Hematopoietic multipotent progenitor cell treated with erythropoietin and hydrocortisone succinate and interleukin-3 and kit ligand, for 8 days (in vitro differentiated cells): ENCODE results near the gene PLSCR2.
"Not testable (repeated sequence)": the region's sequence is repeated elsewhere in the genome, so short reads cannot be mapped to it uniquely, and the experiment has no call there.

ENCODE experiments used
- DNase-seq: peaks from one replicate; pipeline ENCODE4 v3.0.0-alpha.2; 2015

Gene PLSCR2

GRCh38 chr3:146476094-146476740 is 6.9 kb upstream of the PLSCR2 start:
- no peak for DNase-seq

- not testable (repeated sequence) for DNase-seq
Observed at GRCh38 chr3:146474976-146475375, 5.6 kb upstream of the PLSCR2 start.

- no peak for DNase-seq
Observed at GRCh38 chr3:146473726-146474125, 4.4 kb upstream of the PLSCR2 start.

GRCh38 chr3:146472611-146473010 is 3.2 kb upstream of the PLSCR2 start:
- DNase-seq, result no peak

GRCh38 chr3:146471012-146471411 is 1.7 kb upstream of the PLSCR2 start:
- no peak for DNase-seq

- no peak for DNase-seq
Observed at GRCh38 chr3:146470425-146470990, 1.1 kb upstream of the PLSCR2 start.

GRCh38 chr3:146468671-146469149 is 651 bp downstream of the PLSCR2 start:
- DNase-seq, result peak; percentile 21

GRCh38 chr3:146468234-146468633 is 1.1 kb downstream of the PLSCR2 start:
- no peak for DNase-seq

- no peak for DNase-seq
Observed at GRCh38 chr3:146466604-146467003, 2.8 kb downstream of the PLSCR2 start.

- DNase-seq, result no peak
Observed at GRCh38 chr3:146465693-146466465, 3.5 kb downstream of the PLSCR2 start.

- DNase-seq, result no peak
Observed at GRCh38 chr3:146464783-146465182, 4.6 kb downstream of the PLSCR2 start.

- no peak for DNase-seq
Observed at GRCh38 chr3:146464005-146464595, 5.3 kb downstream of the PLSCR2 start.

GRCh38 chr3:146454796-146455195 is 14.6 kb downstream of the PLSCR2 start:
- no peak for DNase-seq

- DNase-seq, result no peak
Observed at GRCh38 chr3:146449613-146450012, 19.7 kb downstream of the PLSCR2 start.

GRCh38 chr3:146449076-146449475 is 20.3 kb downstream of the PLSCR2 start:
- no peak for DNase-seq

- no peak for DNase-seq
Observed at GRCh38 chr3:146446026-146446425, 23.3 kb downstream of the PLSCR2 start.

- not testable (repeated sequence) for DNase-seq
Observed at GRCh38 chr3:146440310-146440709, 29.1 kb downstream of the PLSCR2 start.

- no peak for DNase-seq
Observed at GRCh38 chr3:146432066-146432465, 37.3 kb downstream of the PLSCR2 start.

- DNase-seq, result no peak
Observed at GRCh38 chr3:146431240-146431639, 38.1 kb downstream of the PLSCR2 start.

- peak; percentile 57 for DNase-seq
Observed at GRCh38 chr3:146425341-146425740, 44.0 kb downstream of the PLSCR2 start.

- no peak for DNase-seq
Observed at GRCh38 chr3:146421819-146422759, 47.3 kb downstream of the PLSCR2 start.

- no peak for DNase-seq
Observed at GRCh38 chr3:146416366-146416765, 53.0 kb downstream of the PLSCR2 start.
